A673 (cell line): ENCODE data around the gene MRGPRD. TPM values are rescaled to one million over a fixed set of nuclear protein-coding genes. Genes with fewer than 3 reads are reported as not detected.

Experiments
- BruUV-seq: library from RNA; stranded (reverse); fragments of 400-500 nt; replicated peaks from 2 replicates; lab custom pipeline; 2021; lab: Mats Ljungman, UMichigan
- CTCF ChIA-PET: fragments of 300-600 bp; sonication (Branson Sonifier 250); formaldehyde crosslinking; loops from one replicate; lab custom pipeline; 2022; ENCODE audit warnings: antibody characterized with exemption; lab: Charles Lee
- POLR2A ChIA-PET: fragments of 300-600 bp; sonication (Branson Sonifier 250); formaldehyde crosslinking; loops from one replicate; lab custom pipeline; 2022; ENCODE audit warnings: antibody characterized with exemption; ENCODE audit not compliant: low non-redundant PET; lab: Charles Lee
- DNase-seq: peaks from one replicate; pipeline ENCODE4 v3.0.0-alpha.2; 2015; ENCODE audit warnings: low spot score
- H3K27ac ChIP-seq: fragments of 200-600 bp; sonication (generic); 2 replicates; pipeline ENCODE4 v1.5.1; 2016; ENCODE audit warnings: mixed run types, low read depth, mild to moderate bottlenecking, mixed read lengths, antibody characterized with exemption, low read length; ENCODE audit not compliant: poor library complexity, severe bottlenecking
- H3K27me3 ChIP-seq: fragments of 200-600 bp; sonication (generic); replicated peaks from 2 replicates; pipeline ENCODE4 v1.6.1; 2017; ENCODE audit warnings: mixed run types, low read depth, mild to moderate bottlenecking, mixed read lengths, antibody characterized with exemption, low read length; ENCODE audit not compliant: insufficient read depth, poor library complexity
- H3K36me3 ChIP-seq: fragments of 200-600 bp; sonication (generic); 2 replicates; pipeline ENCODE4 v1.6.1; 2016; ENCODE audit warnings: mixed run types, mild to moderate bottlenecking, mixed read lengths, antibody characterized with exemption, low read length; ENCODE audit not compliant: insufficient read depth, poor library complexity, severe bottlenecking
- H3K4me1 ChIP-seq: fragments of 200-600 bp; sonication (generic); 2 replicates; pipeline ENCODE4 v1.6.1; 2017; ENCODE audit warnings: mixed run types, mild to moderate bottlenecking, mixed read lengths, antibody characterized with exemption, low read length; ENCODE audit not compliant: insufficient read depth, poor library complexity, severe bottlenecking
- H3K4me3 ChIP-seq: fragments of 200-600 bp; sonication (generic); 2 replicates; pipeline ENCODE4 v1.5.1; 2016; ENCODE audit warnings: low read depth, mixed run types, mild to moderate bottlenecking, mixed read lengths, low read length; ENCODE audit not compliant: poor library complexity, severe bottlenecking
- H3K9me3 ChIP-seq: fragments of 200-600 bp; sonication (generic); 2 replicates; pipeline ENCODE4 v1.6.1; 2016; ENCODE audit warnings: mixed run types, low read depth, mild to moderate bottlenecking, mixed read lengths, antibody characterized with exemption, low read length; ENCODE audit not compliant: poor library complexity, severe bottlenecking
- EZH2 ChIP-seq: fragments of 200-600 bp; sonication (generic); IDR thresholded peaks from 2 replicates; pipeline ENCODE4 v1.6.1; 2017; ENCODE audit warnings: borderline replicate concordance, low read depth, mild to moderate bottlenecking, mixed read lengths, antibody characterized with exemption, low read length; ENCODE audit not compliant: poor library complexity, severe bottlenecking
- intact Hi-C: fragments of 100-400 bp; cut with micrococcal nuclease; formaldehyde crosslinking; loops from one replicate; pipeline ENCODE4 v1.10.0; 2022; ENCODE audit not compliant: unreplicated experiment
- total RNA-seq: library from RNA; stranded (reverse); gene quantifications from 2 replicates; pipeline ENCODE4 v1.2.3, GENCODE V29; 2021
- TF ChIP-seq, protein P1 (sequence below): fragments of 300-800, 200-600 bp; sonication (generic); conservative IDR thresholded peaks from 2 replicates; pipeline ENCODE4 v1.5.1; 2017; ENCODE audit warnings: low read depth, mild to moderate bottlenecking, antibody characterized with exemption, low read length, moderate library complexity, mixed read lengths

The MRGPRD gene
- total RNA-seq, 1 experiment from 2014 or later: not detected

- CTCF ChIA-PET: interaction anchor here (0.6 to 1.3 kb wide), 4 partner anchors 32 to 671 kb away, joined by 3 to 7 read pairs (median 5); no protein-coding TSS in a partner anchor
- no peaks in the 10 kb centered on the region for H3K27me3 ChIP-seq
- POLR2A ChIA-PET: interaction anchor here (0.6 kb wide), 2 partner anchors 8 to 15 kb away, joined by 3 to 5 read pairs; no protein-coding TSS in a partner anchor
- DNase-seq: no peak
- H3K9me3 ChIP-seq: no peaks in the 10 kb centered on the region
- no peaks in the 10 kb centered on the region for H3K36me3 ChIP-seq
- no TSS peak for BruUV-seq
- intact Hi-C loops: no loop called here
- TF ChIP-seq EZH2: no peak
- TF ChIP-seq, protein P1, sequence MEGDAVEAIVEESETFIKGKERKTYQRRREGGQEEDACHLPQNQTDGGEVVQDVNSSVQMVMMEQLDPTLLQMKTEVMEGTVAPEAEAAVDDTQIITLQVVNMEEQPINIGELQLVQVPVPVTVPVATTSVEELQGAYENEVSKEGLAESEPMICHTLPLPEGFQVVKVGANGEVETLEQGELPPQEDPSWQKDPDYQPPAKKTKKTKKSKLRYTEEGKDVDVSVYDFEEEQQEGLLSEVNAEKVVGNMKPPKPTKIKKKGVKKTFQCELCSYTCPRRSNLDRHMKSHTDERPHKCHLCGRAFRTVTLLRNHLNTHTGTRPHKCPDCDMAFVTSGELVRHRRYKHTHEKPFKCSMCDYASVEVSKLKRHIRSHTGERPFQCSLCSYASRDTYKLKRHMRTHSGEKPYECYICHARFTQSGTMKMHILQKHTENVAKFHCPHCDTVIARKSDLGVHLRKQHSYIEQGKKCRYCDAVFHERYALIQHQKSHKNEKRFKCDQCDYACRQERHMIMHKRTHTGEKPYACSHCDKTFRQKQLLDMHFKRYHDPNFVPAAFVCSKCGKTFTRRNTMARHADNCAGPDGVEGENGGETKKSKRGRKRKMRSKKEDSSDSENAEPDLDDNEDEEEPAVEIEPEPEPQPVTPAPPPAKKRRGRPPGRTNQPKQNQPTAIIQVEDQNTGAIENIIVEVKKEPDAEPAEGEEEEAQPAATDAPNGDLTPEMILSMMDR: no peak
- H3K4me3 ChIP-seq: no peak overlapping the region
- no peak overlapping the region for H3K27ac ChIP-seq
- peaks cover 38% of the 10 kb centered on the region for H3K4me1 ChIP-seq
Observed at GRCh38 chr11:69012092-69013008, 31.6 kb upstream of the MRGPRD start.

DNA sequence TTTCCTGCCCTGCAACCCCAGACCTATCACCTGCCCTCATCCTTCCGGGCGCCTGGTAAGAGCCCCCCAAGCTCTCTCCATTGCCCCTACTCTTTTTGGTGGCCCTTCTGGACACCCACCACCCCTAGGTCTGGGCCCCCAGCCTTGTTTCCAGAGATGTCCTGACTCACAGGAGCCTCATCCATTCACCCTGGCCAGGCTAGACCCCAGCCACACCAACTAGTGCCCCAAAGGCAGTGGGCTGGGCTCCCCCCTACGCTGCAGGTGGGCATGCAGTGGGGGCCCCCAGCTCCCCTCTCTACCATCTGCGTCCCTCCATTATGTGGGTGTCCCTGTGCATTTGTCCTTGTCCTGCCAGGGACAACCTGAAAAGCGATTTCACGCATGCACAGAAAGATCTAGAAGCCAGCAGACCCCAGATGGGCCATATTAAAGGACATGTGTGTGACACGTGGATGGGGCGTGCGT lies 30.9 kb upstream of the MRGPRD start:
- no peak overlapping the region for H3K4me3 ChIP-seq
- POLR2A ChIA-PET: interaction anchor here (0.6 kb wide), 1 partner anchor 9 kb away, joined by 3 read pairs; no protein-coding TSS in a partner anchor

GRCh38 chr11:69010964-69011623 lies 30.3 kb upstream of the MRGPRD start:
- intact Hi-C loops: no loop called here
- ChIA-PET POLR2A (no interaction called here), CTCF (interaction anchor here (0.6 kb wide), 1 partner anchor 674 kb away, joined by 3 read pairs; no protein-coding TSS in a partner anchor)
- no peaks in the 10 kb centered on the region for H3K36me3 ChIP-seq
- TF ChIP-seq, protein P1: no peak
- no peak for TF ChIP-seq EZH2
- DNase-seq: peak; percentile 82
- peaks cover 38% of the 10 kb centered on the region for H3K4me1 ChIP-seq
- H3K9me3 ChIP-seq: no peaks in the 10 kb centered on the region
- H3K27me3 ChIP-seq: no peaks in the 10 kb centered on the region
- H3K4me3 ChIP-seq: no peak overlapping the region
- H3K27ac ChIP-seq: no peak overlapping the region
- BruUV-seq: no TSS peak

More for the DNA sequence above, 30.9 kb upstream of the MRGPRD start:
- intact Hi-C loops: no loop called here
- TF ChIP-seq EZH2: no peak
- TF ChIP-seq, protein P1: no peak
- DNase-seq: no peak
- Histone ChIP-seq H3K4me1 (peaks cover 38% of the 10 kb centered on the region), H3K36me3 (no peaks in the 10 kb centered on the region), H3K27me3 (no peaks in the 10 kb centered on the region), H3K9me3 (no peaks in the 10 kb centered on the region), H3K27ac (no peak overlapping the region)
- CTCF ChIA-PET: interaction anchor here (1.3 kb wide), 1 partner anchor 672 kb away, joined by 3 read pairs; no protein-coding TSS in a partner anchor
- no TSS peak for BruUV-seq
